SJCRH30 (cell line): ENCODE data around the gene AXDND1. TPM values are rescaled to one million over a fixed set of nuclear protein-coding genes. Genes with fewer than 3 reads are reported as not detected.

ENCODE experiments used
- DNase-seq, 2 experiments: peaks; one replicate each; pipeline ENCODE4 v3.0.0-alpha.2; 2015 to 2020
- H3K27ac ChIP-seq: fragments of 250-450 bp; sonication (Bioruptor Pico); 2 replicates; pipeline ENCODE4 v1.5.1; 2020; ENCODE audit warnings: mild to moderate bottlenecking, moderate library complexity
- H3K27me3 ChIP-seq: fragments of 250-450 bp; sonication (Bioruptor Pico); 2 replicates; pipeline ENCODE4 v1.5.1; 2020; ENCODE audit warnings: mild to moderate bottlenecking, moderate library complexity
- H3K36me3 ChIP-seq: fragments of 250-450 bp; sonication (Bioruptor Pico); 2 replicates; pipeline ENCODE4 v1.5.1; 2020; ENCODE audit warnings: mild to moderate bottlenecking, moderate library complexity
- H3K4me1 ChIP-seq: fragments of 250-450 bp; sonication (Bioruptor Pico); 2 replicates; pipeline ENCODE4 v1.5.1; 2020; ENCODE audit warnings: mild to moderate bottlenecking, moderate library complexity
- H3K4me3 ChIP-seq: fragments of 250-450 bp; sonication (Bioruptor Pico); 2 replicates; pipeline ENCODE4 v1.5.1; 2020; ENCODE audit warnings: mild to moderate bottlenecking, moderate library complexity
- H3K9me3 ChIP-seq: fragments of 250-450 bp; sonication (Bioruptor Pico); replicated peaks from 2 replicates; pipeline ENCODE4 v1.5.1; 2020; ENCODE audit warnings: mild to moderate bottlenecking, moderate library complexity
- total RNA-seq: library from RNA; depleted of rRNA; stranded (reverse); fragments of >200 nt; shearing (Covaris generic); gene quantifications from 2 replicates; pipeline ENCODE4 v1.2.3, GENCODE V29; 2014; rRNA removed

The AXDND1 gene
- total RNA-seq, 1 experiment from 2014 or later = 0.14 TPM

DNA sequence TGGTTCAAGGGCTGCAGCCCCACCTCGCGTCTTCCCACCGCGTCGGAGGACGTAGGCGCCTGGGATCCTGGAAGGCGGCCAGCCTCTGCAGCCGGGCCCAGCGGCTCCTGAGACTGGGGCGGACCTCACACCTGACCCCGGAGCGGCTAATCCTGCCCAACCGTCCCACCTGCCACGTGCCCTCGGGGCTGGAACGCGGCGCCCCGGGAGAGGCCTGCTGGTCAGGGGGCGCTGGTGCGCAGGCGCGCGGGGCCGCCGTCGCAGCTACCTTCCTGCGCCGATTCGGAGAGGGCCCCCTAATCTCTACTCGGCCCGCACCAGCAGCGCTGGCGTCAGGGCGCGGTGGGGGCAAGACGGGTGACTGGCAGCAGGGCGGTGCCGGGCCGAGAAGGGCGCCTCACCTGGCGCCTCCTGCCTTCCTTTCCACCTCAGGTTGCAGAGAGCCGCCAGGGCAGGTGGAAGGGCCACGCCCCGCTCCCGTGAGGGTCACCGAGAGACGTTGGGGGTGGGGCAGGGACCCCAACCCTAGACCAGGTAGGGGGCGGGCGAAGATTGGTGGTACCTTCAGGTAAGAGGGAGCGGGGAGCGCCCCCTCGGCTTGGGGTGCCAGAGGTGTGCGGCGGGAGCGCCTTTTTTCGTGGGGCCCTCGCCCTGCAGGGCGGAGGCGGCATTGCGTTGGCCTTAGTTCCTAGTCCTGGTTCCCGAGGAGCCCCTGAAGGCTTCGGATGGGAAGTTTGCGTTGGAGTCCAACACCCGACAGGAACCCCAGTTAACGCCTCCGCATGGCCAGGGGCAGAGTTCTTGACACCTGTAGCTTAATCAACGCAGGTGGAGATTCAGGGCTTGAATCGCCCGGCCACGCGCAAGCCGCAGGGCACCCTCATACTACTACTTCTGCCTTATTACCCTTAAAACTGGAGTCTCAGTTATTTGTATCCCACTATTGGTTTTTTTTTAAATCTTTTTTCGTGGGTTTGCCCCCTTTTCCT is 226.1 kb downstream of the AXDND1 start, which contains the start of gene TDRD5:
Gene TDRD5, plus strand, starts transcription at position 241 of the 989 bp plus-strand sequence. CDS start 784 bp downstream, outside the sequence.
- Histone ChIP-seq H3K36me3 (no peaks in the 10 kb centered on the region), H3K27me3 (no peaks in the 10 kb centered on the region), H3K4me3 (no peak within 1 kb of the TSS), H3K27ac (no peak within 1 kb of the TSS), H3K4me1 (no peaks in the 10 kb centered on the region), H3K9me3 (no peaks in the 10 kb centered on the region)
- DNase-seq = no peak

DNA sequence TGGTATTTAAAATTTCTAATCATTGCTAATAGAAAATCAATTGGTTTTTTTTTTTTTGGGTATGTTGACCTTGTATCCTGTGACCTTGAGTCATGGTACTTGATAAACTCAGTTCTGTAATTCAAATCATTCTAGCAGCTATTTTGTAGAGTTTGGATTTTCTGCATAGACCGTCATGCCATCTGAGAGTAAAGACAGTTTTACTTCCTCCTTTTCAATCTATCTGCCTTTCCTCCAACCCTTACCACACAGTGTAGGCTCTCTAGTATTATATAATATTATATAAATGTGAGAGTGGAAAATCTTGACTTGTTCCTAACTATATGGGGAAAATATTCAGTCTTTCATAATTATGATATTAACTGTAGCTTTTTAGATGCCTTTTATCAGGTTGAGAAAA is 232.9 kb downstream of the AXDND1 start:
- no peak for DNase-seq
- no peaks in the 10 kb centered on the region for H3K27me3 ChIP-seq
- H3K9me3 ChIP-seq = no peaks in the 10 kb centered on the region
- H3K36me3 ChIP-seq = no peaks in the 10 kb centered on the region
- H3K4me1 ChIP-seq = no peaks in the 10 kb centered on the region
- H3K4me3 ChIP-seq = no peak overlapping the region
- H3K27ac ChIP-seq = no peak overlapping the region

DNA sequence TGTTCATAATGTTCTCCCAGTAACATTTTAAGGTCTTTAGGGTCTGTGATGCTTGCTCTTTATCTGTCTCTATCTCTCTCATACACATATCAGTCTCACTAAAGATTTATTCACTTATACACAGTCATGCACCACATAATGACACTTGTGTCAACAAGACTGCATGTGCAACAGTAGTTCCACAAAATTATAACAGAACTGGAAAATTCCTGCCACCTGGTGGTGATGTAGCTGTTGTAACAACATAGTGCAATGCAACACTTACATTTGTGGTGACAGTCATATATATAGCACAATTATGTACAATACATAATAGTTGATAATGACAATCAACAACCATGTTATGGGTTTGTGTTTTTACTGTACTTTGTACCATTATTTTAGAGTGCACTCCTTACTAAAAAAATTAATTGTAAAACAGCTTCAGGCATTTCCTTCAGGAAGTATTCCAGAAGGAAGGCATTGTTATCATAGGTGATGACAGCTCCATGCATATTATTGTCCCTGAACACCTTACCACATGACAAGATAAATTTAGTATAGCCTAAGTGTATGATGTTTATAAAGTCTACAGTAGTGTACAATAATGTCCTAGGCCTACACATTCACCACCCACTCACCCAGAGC is 234.0 kb downstream of the AXDND1 start:
- no peaks in the 10 kb centered on the region for H3K27me3 ChIP-seq
- no peak overlapping the region for H3K27ac ChIP-seq
- H3K36me3 ChIP-seq = no peaks in the 10 kb centered on the region
- H3K4me1 ChIP-seq = no peaks in the 10 kb centered on the region
- DNase-seq = peak; percentile 17 to 35
- no peak overlapping the region for H3K4me3 ChIP-seq
- no peaks in the 10 kb centered on the region for H3K9me3 ChIP-seq

DNA sequence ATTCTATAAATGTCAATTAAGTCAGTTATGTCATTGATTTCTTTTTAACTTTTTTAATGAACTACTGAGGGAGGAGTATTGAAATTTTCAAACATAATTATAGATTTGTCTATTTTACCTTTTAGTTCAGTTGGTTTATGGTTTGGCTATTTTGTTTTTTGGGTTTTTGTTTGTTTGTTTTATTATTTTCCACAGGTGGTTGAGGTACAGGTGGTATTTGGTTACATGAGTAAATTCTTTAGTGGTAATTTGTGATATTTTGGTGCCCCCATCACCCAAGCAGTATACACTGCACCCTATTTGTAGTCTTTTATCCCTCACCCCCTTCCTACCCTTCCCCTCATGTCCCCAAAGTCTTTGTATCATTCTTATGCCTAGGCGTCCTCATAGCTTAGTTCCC is 235.3 kb downstream of the AXDND1 start:
- no peaks in the 10 kb centered on the region for H3K4me1 ChIP-seq
- no peaks in the 10 kb centered on the region for H3K27me3 ChIP-seq

More for the DNA sequence above, 235.3 kb downstream of the AXDND1 start:
- no peak for DNase-seq
- Histone ChIP-seq H3K36me3 (no peaks in the 10 kb centered on the region), H3K4me3 (no peak overlapping the region), H3K27ac (no peak overlapping the region), H3K9me3 (no peaks in the 10 kb centered on the region)

Other genes starting within 250 kb of the AXDND1 start
- gene ABL2, start 136.3 kb upstream of the AXDND1 start, total RNA-seq = 11.5 and 14.5 TPM in 2 replicates
- gene SOAT1, start 72.2 kb upstream of the AXDND1 start, total RNA-seq = 26.7 and 28.7 TPM in 2 replicates
- not detected in 2 replicates for gene NPHS2, start 210.0 kb downstream of the AXDND1 start, total RNA-seq
- gene TDRD5, start 225.9 kb downstream of the AXDND1 start, total RNA-seq = not detected in 2 replicates